K562 (cell line): ENCODE data around the gene TMOD3. TPM values are rescaled to one million over a fixed set of nuclear protein-coding genes. Genes with fewer than 3 reads are reported as not detected.

Source experiments
- ESRRB ChIP-seq: fragments of 250-450 bp; sonication (Bioruptor Pico); IDR thresholded peaks from 2 replicates; pipeline ENCODE4 v1.5.0; 2020; ENCODE audit warnings: mild to moderate bottlenecking, moderate library complexity, borderline replicate concordance
- ETS1 ChIP-seq: conservative IDR thresholded peaks from 2 replicates; pipeline ENCODE4 v1.6.1; 2011; ENCODE audit warnings: low read depth, mild to moderate bottlenecking, low read length; ENCODE audit not compliant: control insufficient read depth
- MAFK ChIP-seq: IDR thresholded peaks from 2 replicates; pipeline ENCODE4 v1.6.1; 2011; ENCODE audit warnings: low read length, improper control_type of control experiment
- MTF1 ChIP-seq: fragments of 250-450 bp; sonication (Bioruptor Pico); IDR thresholded peaks from 2 replicates; pipeline ENCODE4 v1.9.0; 2021; ENCODE audit warnings: moderate library complexity, mild to moderate bottlenecking, inconsistent platforms, borderline replicate concordance
- NFRKB ChIP-seq: fragments of 450-650 bp; IDR thresholded peaks from 2 replicates; pipeline ENCODE4 v1.6.1; 2016; ENCODE audit warnings: low read depth
- RBM25 ChIP-seq: fragments of 200-400 bp; formaldehyde crosslinking; IDR thresholded peaks from 2 replicates; pipeline ENCODE4 v1.6.1; 2018; ENCODE audit warnings: low read length, low read depth, moderate library complexity; ENCODE audit not compliant: severe bottlenecking
- REST ChIP-seq, 2 experiments: fragments of 450-650 bp; formaldehyde crosslinking in 1 of 2; IDR thresholded peaks; 2 replicates each; pipeline versions ENCODE4 v1.4.0 to v1.6.1; 2014 to 2020; ENCODE audit warnings: mild to moderate bottlenecking in 2 of 2, borderline replicate concordance in 1 of 2, low read depth in 1 of 2
- TOE1 ChIP-seq, 2 experiments: fragments of 450-650 bp in 1 of 2; sonication (generic) in 1 of 2; formaldehyde crosslinking in 1 of 2; IDR thresholded peaks; 2 replicates each; pipeline versions ENCODE4 v1.7.1 to v1.8.0; 2016 to 2022; ENCODE audit warnings: borderline replicate concordance in 2 of 2, mild to moderate bottlenecking in 2 of 2, antibody characterized with exemption in 1 of 2, inconsistent platforms in 1 of 2, low read depth in 1 of 2, missing genetic modification reagents in 1 of 2, moderate library complexity in 1 of 2
- ZBTB17 ChIP-seq: fragments of 450-650 bp; formaldehyde crosslinking; IDR thresholded peaks from 2 replicates; pipeline ENCODE4 v1.4.0; 2020; ENCODE audit warnings: mild to moderate bottlenecking
- ZNF143 ChIP-seq: sonication (generic); formaldehyde crosslinking; IDR thresholded peaks from 2 replicates; pipeline ENCODE4 v1.9.0; 2022; ENCODE audit warnings: mild to moderate bottlenecking, missing genetic modification reagents
- ZNF224 ChIP-seq: sonication (generic); formaldehyde crosslinking; IDR thresholded peaks from 2 replicates; pipeline ENCODE4 v1.8.0; 2022; ENCODE audit warnings: mild to moderate bottlenecking, missing genetic modification reagents
- ZNF277 ChIP-seq: fragments of 250-450 bp; sonication (Bioruptor Pico); IDR thresholded peaks from 2 replicates; pipeline ENCODE4 v1.8.0; 2022; ENCODE audit warnings: inconsistent platforms, mild to moderate bottlenecking, moderate library complexity, borderline replicate concordance
- ZNF445 ChIP-seq: fragments of 250-450 bp; sonication (Bioruptor Pico); IDR thresholded peaks from 2 replicates; pipeline ENCODE4 v1.4.0; 2020; ENCODE audit warnings: low read depth, mild to moderate bottlenecking, moderate library complexity
- ZNF586 ChIP-seq: fragments of 450-650 bp; formaldehyde crosslinking; conservative IDR thresholded peaks from 2 replicates; pipeline ENCODE4 v1.4.0; 2020; ENCODE audit warnings: mild to moderate bottlenecking, moderate library complexity
- polyA plus RNA-seq, 8 experiments: library from polyadenylated mRNA; depleted of rRNA in 4 of 8; stranded (reverse) in 5 of 8; unstranded in 3 of 8; fragments of >200 nt; fragmentation: Nextera tagmentation in 2 of 8; fragmentation: Illumina TruSeq in 1 of 8; extraction: Ambion mirVana in 2 of 8; extraction: Trizol in 1 of 8; gene quantifications; 2 replicates each; pipeline versions ENCODE4 v1.2.1 to v1.2.3, GENCODE V29; 2011 to 2014; ENCODE audit warnings: inconsistent platforms in 1 of 8, missing spikeins in 1 of 8
- total RNA-seq, 7 experiments: library from RNA; depleted of rRNA in 6 of 7; stranded (reverse); fragments of >200 nt in 6 of 7; fragmentation: Illumina TruSeq in 2 of 7; extraction: Trizol in 2 of 7; gene quantifications; 2 replicates each; pipeline versions ENCODE4 v1.2.1 to v1.2.3, GENCODE V29; 2011 to 2021; ENCODE audit warnings: low replicate concordance in 1 of 7

The TMOD3 gene
- total and polyA plus RNA-seq, 9 of the 15 experiments (the other 6 are each of a cell fraction or from before 2014, with no cell fraction given), result 6.8 to 45.0 (median 30.9) TPM

- TF ChIP-seq ZNF224 (CRISPR knock-in tag) (no peak), ZNF143 (CRISPR knock-in tag) (peak; percentile 95), ETS1 (peak; percentile 77), MTF1 (CRISPR knock-in tag) (no peak), ZNF277 (CRISPR knock-in tag) (no peak), RBM25 (no peak), ZNF445 (CRISPR knock-in tag) (no peak), ESRRB (CRISPR knock-in tag) (no peak), REST (IDR thresholded peaks at IDR 0.05; ENCODE audit: borderline replicate concordance) (no peak), REST (CRISPR knock-in tag; IDR thresholded peaks at IDR 0.05; ENCODE audit: low read depth) (no peak), MAFK (no peak), TOE1 (IDR thresholded peaks at IDR 0.05; ENCODE audit: borderline replicate concordance) (no peak), TOE1 (CRISPR knock-in tag; IDR thresholded peaks at IDR 0.05; ENCODE audit: borderline replicate concordance, low read depth) (no peak), ZBTB17 (CRISPR knock-in tag) (0 out of 2 replicates have a peak, but pooled peaks have one; percentile 48), ZNF586 (CRISPR knock-in tag) (no peak), NFRKB (no peak; the same call in 1 of the 2 replicates)
Measured at GRCh38 chr15:51829376-51830275, at the start of gene TMOD3 (continued).
